GM18867 (cell line): Measurements from ENCODE around the gene AVEN.
"Not testable (repeated sequence)": the region's sequence is repeated elsewhere in the genome, so short reads cannot be mapped to it uniquely, and the experiment has no call there.

Experiments used
- ATAC-seq: cut with Tn5 transposase; IDR thresholded peaks from one replicate; pipeline ENCODE4 v1.9.1; 2021; ENCODE audit warnings: mild to moderate bottlenecking, moderate library complexity; ENCODE audit not compliant: unreplicated experiment

AVEN gene

GRCh38 chr15:34038871-34039789 lies at the start of gene AVEN:
Gene AVEN, minus strand, starts transcription at chr15:34039204. Its CDS starts 158 bp downstream, at chr15:34039046.
- ATAC-seq, result peak; percentile 49

GRCh38 chr15:34085746-34086145 lies 46.7 kb upstream of the AVEN start:
- no peak for ATAC-seq

- ATAC-seq, result no peak
Measured at GRCh38 chr15:34084086-34084485, 45.1 kb upstream of the AVEN start.

GRCh38 chr15:34079904-34080303 lies 40.9 kb upstream of the AVEN start:
- no peak for ATAC-seq

GRCh38 chr15:34078900-34079299 lies 39.9 kb upstream of the AVEN start:
- no peak for ATAC-seq

GRCh38 chr15:34076785-34077184 lies 37.8 kb upstream of the AVEN start:
- ATAC-seq, result no peak

GRCh38 chr15:34070003-34070402 lies 31.0 kb upstream of the AVEN start:
- no peak for ATAC-seq

- no peak for ATAC-seq
Measured at GRCh38 chr15:34065941-34066340, 26.9 kb upstream of the AVEN start.

- no peak for ATAC-seq
Measured at GRCh38 chr15:34065261-34065660, 26.3 kb upstream of the AVEN start.

GRCh38 chr15:34064438-34064837 lies 25.4 kb upstream of the AVEN start:
- no peak for ATAC-seq

- ATAC-seq, result no peak
Measured at GRCh38 chr15:34059946-34060345, 20.9 kb upstream of the AVEN start.

GRCh38 chr15:34059476-34059875 lies 20.5 kb upstream of the AVEN start:
- ATAC-seq, result no peak

GRCh38 chr15:34056911-34057310 lies 17.9 kb upstream of the AVEN start:
- no peak for ATAC-seq

GRCh38 chr15:34055868-34056595 lies 17.0 kb upstream of the AVEN start:
- ATAC-seq, result no peak

GRCh38 chr15:34054081-34054707 lies 15.2 kb upstream of the AVEN start:
- ATAC-seq, result no peak

GRCh38 chr15:34050385-34050784 lies 11.4 kb upstream of the AVEN start:
- not testable (repeated sequence) for ATAC-seq

- no peak for ATAC-seq
Measured at GRCh38 chr15:34049112-34049511, 10.1 kb upstream of the AVEN start.

- no peak for ATAC-seq
Measured at GRCh38 chr15:34047893-34048775, 9.1 kb upstream of the AVEN start.

GRCh38 chr15:34046471-34047145 lies 7.6 kb upstream of the AVEN start:
- no peak for ATAC-seq

- ATAC-seq, result no peak
Measured at GRCh38 chr15:34043813-34044212, 4.8 kb upstream of the AVEN start.
